ENCODE results near the gene USP46. TPM values are rescaled to one million over a fixed set of nuclear protein-coding genes. Genes with fewer than 3 reads are reported as not detected.

The USP46 gene
- total and polyA plus RNA-seq, 2 of the 4 experiments (the other 2 are of a cell fraction): 9.3 to 15.4 TPM

DNA sequence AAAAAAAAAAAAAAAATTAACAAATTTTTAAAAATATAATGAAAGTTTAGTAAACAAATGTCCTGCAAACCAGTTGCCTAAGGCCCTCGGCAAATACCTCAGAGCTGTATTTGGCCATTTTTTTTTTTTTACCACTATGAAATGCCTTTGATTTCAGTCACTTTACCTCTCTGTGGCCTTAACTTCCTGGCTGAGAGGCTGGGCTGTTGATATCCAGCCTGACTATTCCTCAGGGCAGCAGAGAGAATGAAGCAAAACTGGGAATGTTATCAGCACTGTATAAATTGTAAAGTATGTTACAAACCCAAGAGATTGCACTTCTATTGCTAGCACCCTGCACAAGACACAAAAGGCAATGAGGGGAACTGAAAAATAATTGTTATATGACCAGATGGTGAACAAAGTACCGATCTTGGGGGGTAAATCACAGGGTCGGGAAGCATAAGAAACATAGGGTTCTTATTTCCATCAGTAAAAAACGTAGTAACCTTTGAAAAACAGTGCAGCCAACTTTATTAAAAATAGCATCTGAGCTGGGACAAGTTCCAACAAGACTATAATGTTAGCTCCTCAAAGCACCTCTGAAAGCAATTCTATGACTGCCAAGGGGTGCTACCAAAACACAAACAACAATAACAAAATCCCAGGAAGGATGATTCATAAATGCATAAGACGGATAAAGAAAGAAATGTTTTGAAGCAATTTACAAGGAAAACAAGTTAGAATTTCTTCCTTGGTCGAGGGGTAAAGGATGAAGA, 18.1 kb downstream of the USP46 start:
- peaks cover 15% of the 10 kb centered on the region for H3K4me1 ChIP-seq (ENCODE audit: control insufficient read depth, insufficient read depth, low read length)
- peak overlapping the region; percentile 27; the same call in 1 of the 2 replicates for H4K5ac ChIP-seq (ENCODE audit: low read depth, low read length)
- no peak overlapping the region; the same call in 1 of the 2 replicates for H3K27ac ChIP-seq (ENCODE audit: insufficient read depth, low read length)
- H3K36me3 ChIP-seq (ENCODE audit: control insufficient read depth, insufficient read depth, low read length): no peaks in the 10 kb centered on the region
- peaks cover 19% of the 10 kb centered on the region for H3K9me1 ChIP-seq (ENCODE audit: insufficient read depth, low read length)
- H2BK20ac ChIP-seq (ENCODE audit: low read depth, low read length): 0 out of 2 replicates have a peak overlapping the region, but pooled peaks have one; percentile 1
- no peak overlapping the region for H2BK15ac ChIP-seq (ENCODE audit: low read depth, low read length)
- H3K23ac ChIP-seq (ENCODE audit: low read depth, low read length): no peak overlapping the region
- H3K56ac ChIP-seq (ENCODE audit: extremely low read depth, insufficient read depth, low read length): no peak overlapping the region
- H3K4ac ChIP-seq (ENCODE audit: low read depth, low read length): no peak overlapping the region
- no TSS peak for BruUV-seq (replicated peaks)
- ChIA-PET CTCF (interaction anchor here (0.6 to 1.0 kb wide), 3 partner anchors 10 to 269 kb away, joined by 3 to 10 read pairs (median 4); no protein-coding TSS in a partner anchor), POLR2A (ENCODE audit: unreplicated experiment) (no interaction called here)
- WGBS, 2 experiments (ENCODE audit: extremely low coverage in 2 of 2, insufficient read length in 1 of 2): 37% methylated on average over 2 of the region's 6 CpGs; no CpG with 5 or more reads in 1 of the 2 experiments
- in situ Hi-C loops (cut with MboI; ENCODE audit: low sequenced_read_pairs) (no loop called here), intact Hi-C loops (cut with micrococcal nuclease) (loop anchor here (5.0 kb wide), 1 partner anchor 34 kb away; no protein-coding TSS in a partner anchor), dilution Hi-C loops (cut with HindIII; ENCODE audit: low sequenced_read_pairs, unreplicated experiment) (no loop called here)
- ATAC-seq (ENCODE audit: low read depth) (peak; percentile 81), DNase-seq (peak; percentile 70)
- H4K91ac ChIP-seq (ENCODE audit: insufficient read depth, low read depth, low read length): no peak overlapping the region
- H3K9me3 ChIP-seq (ENCODE audit: control insufficient read depth, insufficient read depth, low read length): no peaks in the 10 kb centered on the region
- no peak overlapping the region for H2AK9ac ChIP-seq (replicated peaks; ENCODE audit: low read depth, low read length, poor library complexity)
- no peak overlapping the region for H2BK120ac ChIP-seq (ENCODE audit: low read depth, low read length)
- no peaks in the 10 kb centered on the region for H3K27me3 ChIP-seq (ENCODE audit: control insufficient read depth, insufficient read depth, low read length)
- peak overlapping the region; percentile 56; the same call in 1 of the 2 replicates for H3K4me2 ChIP-seq (ENCODE audit: low read depth, low read length)
- no peak overlapping the region for H3K9ac ChIP-seq (ENCODE audit: low read depth, low read length)
- H3K4me3 ChIP-seq (ENCODE audit: insufficient read depth, low read depth, low read length): no peak overlapping the region
- H2AK5ac ChIP-seq (ENCODE audit: low read depth, low read length): no peak overlapping the region
- H4K20me1 ChIP-seq (ENCODE audit: insufficient read depth, low read length): peaks cover 64% of the 10 kb centered on the region
- no peak overlapping the region for H3K14ac ChIP-seq (replicated peaks; ENCODE audit: low read depth, low read length)
- H2BK5ac ChIP-seq (ENCODE audit: low read depth, low read length, poor library complexity, severe bottlenecking): peak overlapping the region; percentile 40
- H3K79me1 ChIP-seq (ENCODE audit: low read depth in 1 of 2, low read length in 2 of 2): peaks cover 51 to 81% of the 10 kb centered on the region in 2 experiments
- H3K18ac ChIP-seq (ENCODE audit: low read depth, low read length): peak overlapping the region; percentile 89; the same call in 1 of the 2 replicates
- no peak overlapping the region for H2AFZ ChIP-seq (replicated peaks; ENCODE audit: low read length, poor library complexity)
- no peak overlapping the region for H4K8ac ChIP-seq (ENCODE audit: low read depth in 2 of 2, low read length in 2 of 2)
- no peak for TF ChIP-seq RFX5 (IDR thresholded peaks at IDR 0.05; ENCODE audit: low read depth, low read length)
- no peak for TF ChIP-seq CHD1 (IDR thresholded peaks at IDR 0.05; ENCODE audit: low read depth, low read length)
- TF ChIP-seq NFE2L2 (IDR thresholded peaks at IDR 0.05; ENCODE audit: low read depth, low read length): no peak
- no peak for TF ChIP-seq SMC3 (IDR thresholded peaks at IDR 0.05; ENCODE audit: low read depth, low read length)
- TF ChIP-seq, protein P1, sequence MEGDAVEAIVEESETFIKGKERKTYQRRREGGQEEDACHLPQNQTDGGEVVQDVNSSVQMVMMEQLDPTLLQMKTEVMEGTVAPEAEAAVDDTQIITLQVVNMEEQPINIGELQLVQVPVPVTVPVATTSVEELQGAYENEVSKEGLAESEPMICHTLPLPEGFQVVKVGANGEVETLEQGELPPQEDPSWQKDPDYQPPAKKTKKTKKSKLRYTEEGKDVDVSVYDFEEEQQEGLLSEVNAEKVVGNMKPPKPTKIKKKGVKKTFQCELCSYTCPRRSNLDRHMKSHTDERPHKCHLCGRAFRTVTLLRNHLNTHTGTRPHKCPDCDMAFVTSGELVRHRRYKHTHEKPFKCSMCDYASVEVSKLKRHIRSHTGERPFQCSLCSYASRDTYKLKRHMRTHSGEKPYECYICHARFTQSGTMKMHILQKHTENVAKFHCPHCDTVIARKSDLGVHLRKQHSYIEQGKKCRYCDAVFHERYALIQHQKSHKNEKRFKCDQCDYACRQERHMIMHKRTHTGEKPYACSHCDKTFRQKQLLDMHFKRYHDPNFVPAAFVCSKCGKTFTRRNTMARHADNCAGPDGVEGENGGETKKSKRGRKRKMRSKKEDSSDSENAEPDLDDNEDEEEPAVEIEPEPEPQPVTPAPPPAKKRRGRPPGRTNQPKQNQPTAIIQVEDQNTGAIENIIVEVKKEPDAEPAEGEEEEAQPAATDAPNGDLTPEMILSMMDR (conservative IDR thresholded peaks at IDR 0.05; ENCODE audit: low read depth, low read length): no peak
- no peak for TF ChIP-seq MXI1 (IDR thresholded peaks at IDR 0.05; ENCODE audit: borderline replicate concordance, low read depth, low read length)
- TF ChIP-seq, protein P2, sequence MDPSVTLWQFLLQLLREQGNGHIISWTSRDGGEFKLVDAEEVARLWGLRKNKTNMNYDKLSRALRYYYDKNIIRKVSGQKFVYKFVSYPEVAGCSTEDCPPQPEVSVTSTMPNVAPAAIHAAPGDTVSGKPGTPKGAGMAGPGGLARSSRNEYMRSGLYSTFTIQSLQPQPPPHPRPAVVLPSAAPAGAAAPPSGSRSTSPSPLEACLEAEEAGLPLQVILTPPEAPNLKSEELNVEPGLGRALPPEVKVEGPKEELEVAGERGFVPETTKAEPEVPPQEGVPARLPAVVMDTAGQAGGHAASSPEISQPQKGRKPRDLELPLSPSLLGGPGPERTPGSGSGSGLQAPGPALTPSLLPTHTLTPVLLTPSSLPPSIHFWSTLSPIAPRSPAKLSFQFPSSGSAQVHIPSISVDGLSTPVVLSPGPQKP (IDR thresholded peaks at IDR 0.05; ENCODE audit: borderline replicate concordance, low read depth, low read length): no peak
- no peak for TF ChIP-seq RCOR1 (IDR thresholded peaks at IDR 0.05; ENCODE audit: insufficient replicate concordance, low read length)
- TF ChIP-seq MAZ (IDR thresholded peaks at IDR 0.05; ENCODE audit: borderline replicate concordance, low read depth, low read length): no peak
- TF ChIP-seq FOS (IDR thresholded peaks at IDR 0.05; ENCODE audit: low read depth, low read length): no peak
- TF ChIP-seq MAFK (IDR thresholded peaks at IDR 0.05; ENCODE audit: low read depth, low read length): no peak
- TF ChIP-seq, protein P3, sequence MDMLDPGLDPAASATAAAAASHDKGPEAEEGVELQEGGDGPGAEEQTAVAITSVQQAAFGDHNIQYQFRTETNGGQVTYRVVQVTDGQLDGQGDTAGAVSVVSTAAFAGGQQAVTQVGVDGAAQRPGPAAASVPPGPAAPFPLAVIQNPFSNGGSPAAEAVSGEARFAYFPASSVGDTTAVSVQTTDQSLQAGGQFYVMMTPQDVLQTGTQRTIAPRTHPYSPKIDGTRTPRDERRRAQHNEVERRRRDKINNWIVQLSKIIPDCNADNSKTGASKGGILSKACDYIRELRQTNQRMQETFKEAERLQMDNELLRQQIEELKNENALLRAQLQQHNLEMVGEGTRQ (IDR thresholded peaks at IDR 0.05; ENCODE audit: low read depth, low read length): no peak
- no peak for TF ChIP-seq CEBPB (IDR thresholded peaks at IDR 0.05; ENCODE audit: low read depth, low read length)
- TF ChIP-seq BHLHE40 (IDR thresholded peaks at IDR 0.05; ENCODE audit: low read depth, low read length): no peak
